Liver (tissue), 3 donors: Measurements from ENCODE around the gene STAT6.

Experiments used
- RAD21 ChIP-seq, 2 donors: IDR thresholded peaks; 2 replicates each; pipeline ENCODE4 v1.6.1; 2016; ENCODE audit warnings: antibody characterized with exemption in 2 of 2, mild to moderate bottlenecking in 2 of 2
- TF ChIP-seq, protein P1 (sequence below): fragments of 150-350 bp; IDR thresholded peaks from 2 replicates; pipeline ENCODE4 v1.5.1; 2017; ENCODE audit warnings: improper control_type of control experiment, low read depth, low read length; ENCODE audit not compliant: missing input control
- TF ChIP-seq, protein P2 (sequence below): IDR thresholded peaks from 2 replicates; pipeline ENCODE4 v1.6.1; 2016; ENCODE audit warnings: antibody characterized with exemption, mild to moderate bottlenecking
- TF ChIP-seq, protein P3 (sequence below): IDR thresholded peaks from 2 replicates; pipeline ENCODE4 v1.6.1; 2016; ENCODE audit warnings: antibody characterized with exemption
- TF ChIP-seq, protein P4 (sequence below): IDR thresholded peaks from 2 replicates; pipeline ENCODE4 v1.6.1; 2016; ENCODE audit warnings: antibody characterized with exemption
- donor health status: healthy.
- donor health status: healthy.

DNA sequence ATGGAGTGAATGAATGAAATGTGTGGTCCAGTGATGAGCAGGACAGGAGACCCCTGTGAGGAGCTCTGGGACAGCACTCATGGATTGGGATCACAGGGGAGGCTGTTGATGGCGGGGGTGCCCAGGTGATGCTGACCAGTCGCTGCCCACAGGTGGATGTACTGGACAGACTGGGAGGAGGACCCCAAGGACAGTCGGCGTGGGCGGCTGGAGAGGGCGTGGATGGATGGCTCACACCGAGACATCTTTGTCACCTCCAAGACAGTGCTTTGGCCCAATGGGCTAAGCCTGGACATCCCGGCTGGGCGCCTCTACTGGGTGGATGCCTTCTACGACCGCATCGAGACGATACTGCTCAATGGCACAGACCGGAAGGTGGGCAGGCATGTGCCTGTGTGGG, 49.6 kb upstream of the STAT6 start:
- no peak for TF ChIP-seq RAD21 (IDR thresholded peaks at IDR 0.05)
- TF ChIP-seq, protein P1, sequence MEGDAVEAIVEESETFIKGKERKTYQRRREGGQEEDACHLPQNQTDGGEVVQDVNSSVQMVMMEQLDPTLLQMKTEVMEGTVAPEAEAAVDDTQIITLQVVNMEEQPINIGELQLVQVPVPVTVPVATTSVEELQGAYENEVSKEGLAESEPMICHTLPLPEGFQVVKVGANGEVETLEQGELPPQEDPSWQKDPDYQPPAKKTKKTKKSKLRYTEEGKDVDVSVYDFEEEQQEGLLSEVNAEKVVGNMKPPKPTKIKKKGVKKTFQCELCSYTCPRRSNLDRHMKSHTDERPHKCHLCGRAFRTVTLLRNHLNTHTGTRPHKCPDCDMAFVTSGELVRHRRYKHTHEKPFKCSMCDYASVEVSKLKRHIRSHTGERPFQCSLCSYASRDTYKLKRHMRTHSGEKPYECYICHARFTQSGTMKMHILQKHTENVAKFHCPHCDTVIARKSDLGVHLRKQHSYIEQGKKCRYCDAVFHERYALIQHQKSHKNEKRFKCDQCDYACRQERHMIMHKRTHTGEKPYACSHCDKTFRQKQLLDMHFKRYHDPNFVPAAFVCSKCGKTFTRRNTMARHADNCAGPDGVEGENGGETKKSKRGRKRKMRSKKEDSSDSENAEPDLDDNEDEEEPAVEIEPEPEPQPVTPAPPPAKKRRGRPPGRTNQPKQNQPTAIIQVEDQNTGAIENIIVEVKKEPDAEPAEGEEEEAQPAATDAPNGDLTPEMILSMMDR: no peak
- TF ChIP-seq, protein P2, sequence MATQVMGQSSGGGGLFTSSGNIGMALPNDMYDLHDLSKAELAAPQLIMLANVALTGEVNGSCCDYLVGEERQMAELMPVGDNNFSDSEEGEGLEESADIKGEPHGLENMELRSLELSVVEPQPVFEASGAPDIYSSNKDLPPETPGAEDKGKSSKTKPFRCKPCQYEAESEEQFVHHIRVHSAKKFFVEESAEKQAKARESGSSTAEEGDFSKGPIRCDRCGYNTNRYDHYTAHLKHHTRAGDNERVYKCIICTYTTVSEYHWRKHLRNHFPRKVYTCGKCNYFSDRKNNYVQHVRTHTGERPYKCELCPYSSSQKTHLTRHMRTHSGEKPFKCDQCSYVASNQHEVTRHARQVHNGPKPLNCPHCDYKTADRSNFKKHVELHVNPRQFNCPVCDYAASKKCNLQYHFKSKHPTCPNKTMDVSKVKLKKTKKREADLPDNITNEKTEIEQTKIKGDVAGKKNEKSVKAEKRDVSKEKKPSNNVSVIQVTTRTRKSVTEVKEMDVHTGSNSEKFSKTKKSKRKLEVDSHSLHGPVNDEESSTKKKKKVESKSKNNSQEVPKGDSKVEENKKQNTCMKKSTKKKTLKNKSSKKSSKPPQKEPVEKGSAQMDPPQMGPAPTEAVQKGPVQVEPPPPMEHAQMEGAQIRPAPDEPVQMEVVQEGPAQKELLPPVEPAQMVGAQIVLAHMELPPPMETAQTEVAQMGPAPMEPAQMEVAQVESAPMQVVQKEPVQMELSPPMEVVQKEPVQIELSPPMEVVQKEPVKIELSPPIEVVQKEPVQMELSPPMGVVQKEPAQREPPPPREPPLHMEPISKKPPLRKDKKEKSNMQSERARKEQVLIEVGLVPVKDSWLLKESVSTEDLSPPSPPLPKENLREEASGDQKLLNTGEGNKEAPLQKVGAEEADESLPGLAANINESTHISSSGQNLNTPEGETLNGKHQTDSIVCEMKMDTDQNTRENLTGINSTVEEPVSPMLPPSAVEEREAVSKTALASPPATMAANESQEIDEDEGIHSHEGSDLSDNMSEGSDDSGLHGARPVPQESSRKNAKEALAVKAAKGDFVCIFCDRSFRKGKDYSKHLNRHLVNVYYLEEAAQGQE: no peak
- TF ChIP-seq, protein P3, sequence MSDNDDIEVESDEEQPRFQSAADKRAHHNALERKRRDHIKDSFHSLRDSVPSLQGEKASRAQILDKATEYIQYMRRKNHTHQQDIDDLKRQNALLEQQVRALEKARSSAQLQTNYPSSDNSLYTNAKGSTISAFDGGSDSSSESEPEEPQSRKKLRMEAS: no peak
- TF ChIP-seq, protein P4, sequence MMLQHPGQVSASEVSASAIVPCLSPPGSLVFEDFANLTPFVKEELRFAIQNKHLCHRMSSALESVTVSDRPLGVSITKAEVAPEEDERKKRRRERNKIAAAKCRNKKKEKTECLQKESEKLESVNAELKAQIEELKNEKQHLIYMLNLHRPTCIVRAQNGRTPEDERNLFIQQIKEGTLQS: no peak
